ENCODE results near the gene ADRA2B.

GRCh38 chr2:96105152-96105915 is 11.0 kb downstream of the ADRA2B start:
- TF ChIP-seq POLR2A (IDR thresholded peaks at IDR 0.05) = no peak
- no peak for TF ChIP-seq EP300 (IDR thresholded peaks at IDR 0.05)

Data from upper lobe of left lung (tissue), 4 donors.